CD4-positive, alpha-beta T cell (primary cell): Measurements from ENCODE around the gene NTSR2. TPM values are rescaled to one million over a fixed set of nuclear protein-coding genes. Genes with fewer than 3 reads are reported as not detected.

Source experiments
- ATAC-seq: fragments of 200-7000 bp; cut with Tn5 transposase; one replicate; pipeline ENCODE4 v1.10.0; 2022; ENCODE audit warnings: mild to moderate bottlenecking; ENCODE audit not compliant: poor library complexity
- CTCF ChIA-PET: fragments of 350-600 bp; sonication (Branson Sonifier 250); formaldehyde crosslinking; loops from one replicate; lab custom pipeline; 2021; ENCODE audit warnings: antibody characterized with exemption, inconsistent platforms; lab: Charles Lee
- POLR2A ChIA-PET: fragments of 350-600 bp; sonication (Branson Sonifier 250); formaldehyde crosslinking; loops from one replicate; lab custom pipeline; 2021; ENCODE audit warnings: antibody characterized with exemption, inconsistent platforms; lab: Charles Lee
- DNase-seq, 14 experiments: peaks; one replicate each; pipeline ENCODE4 v3.0.0-alpha.2; 2013 to 2020; ENCODE audit warnings: mixed read lengths in 2 of 14
- H3K27ac ChIP-seq, 2 donors: one replicate each; pipeline versions ENCODE4 v1.5.1 to v1.7.0; 2013; ENCODE audit warnings: low read length in 2 of 2, low read depth in 1 of 2, mild to moderate bottlenecking in 1 of 2
- H3K27me3 ChIP-seq, 2 experiments: 1 replicate in 1 of 2; 2 replicates in 1 of 2; pipeline versions ENCODE4 v1.6.1 to v1.7.0; 2013; ENCODE audit warnings: low read length in 2 of 2, control low read depth in 1 of 2, mild to moderate bottlenecking in 1 of 2, moderate library complexity in 1 of 2; ENCODE audit not compliant: insufficient read depth in 2 of 2, control insufficient read depth in 1 of 2
- H3K36me3 ChIP-seq: one replicate; pipeline ENCODE4 v1.6.1; 2013; ENCODE audit warnings: low read length, control low read depth; ENCODE audit not compliant: insufficient read depth
- H3K4me1 ChIP-seq: one replicate; pipeline ENCODE4 v1.6.1; 2013; ENCODE audit warnings: low read length, control low read depth; ENCODE audit not compliant: insufficient read depth
- H3K4me3 ChIP-seq: one replicate; pipeline ENCODE4 v1.5.1; 2013; ENCODE audit warnings: mild to moderate bottlenecking, low read length, moderate library complexity
- H3K9me3 ChIP-seq, 2 experiments: 1 replicate in 1 of 2; 2 replicates in 1 of 2; pipeline versions ENCODE4 v1.6.1 to v1.7.0; 2013; ENCODE audit warnings: low read length in 2 of 2, mild to moderate bottlenecking in 2 of 2, control low read depth in 1 of 2, moderate library complexity in 1 of 2; ENCODE audit not compliant: control insufficient read depth in 1 of 2, insufficient read depth in 1 of 2
- H3K27ac Mint-ChIP-seq: one replicate; pipeline ENCODE4 v1.8.0; 2020; ENCODE audit warnings: mixed read lengths
- H3K27me3 Mint-ChIP-seq: one replicate; pipeline ENCODE4 v1.8.0; 2021; ENCODE audit warnings: mixed read lengths
- H3K36me3 Mint-ChIP-seq: one replicate; pipeline ENCODE4 v1.8.0; 2021; ENCODE audit warnings: low read depth, mixed read lengths
- H3K4me1 Mint-ChIP-seq: one replicate; pipeline ENCODE4 v1.8.0; 2021; ENCODE audit warnings: low read depth, mixed read lengths
- H3K4me3 Mint-ChIP-seq: one replicate; pipeline ENCODE4 v1.8.0; 2020; ENCODE audit warnings: mild to moderate bottlenecking, mixed read lengths
- H3K9me3 Mint-ChIP-seq: one replicate; pipeline ENCODE4 v1.8.0; 2020; ENCODE audit warnings: mixed read lengths
- intact Hi-C, 2 experiments: fragments of 100-400 bp; cut with DNase I in 1 of 2; cut with micrococcal nuclease in 1 of 2; formaldehyde crosslinking; loops; one replicate each; pipeline versions ENCODE4 v1.15.1 to v1.9.0; 2023 to 2025; cut with DNase I, micrococcal nuclease
- total RNA-seq, 174 experiments: library from RNA in 2 of 174; stranded (reverse) in 2 of 174; gene quantifications; one replicate each; pipeline ENCODE4 v1.2.3 and lab custom pipeline; 2021 to 2026
- TF ChIP-seq, protein P1 (sequence below): fragments of 200-600 bp; IDR thresholded peaks from one replicate; pipeline ENCODE4 v1.8.0; 2022; ENCODE audit warnings: antibody characterized with exemption, mild to moderate bottlenecking

The NTSR2 gene
- total RNA-seq, 2 experiments from 2014 or later: not detected

DNA sequence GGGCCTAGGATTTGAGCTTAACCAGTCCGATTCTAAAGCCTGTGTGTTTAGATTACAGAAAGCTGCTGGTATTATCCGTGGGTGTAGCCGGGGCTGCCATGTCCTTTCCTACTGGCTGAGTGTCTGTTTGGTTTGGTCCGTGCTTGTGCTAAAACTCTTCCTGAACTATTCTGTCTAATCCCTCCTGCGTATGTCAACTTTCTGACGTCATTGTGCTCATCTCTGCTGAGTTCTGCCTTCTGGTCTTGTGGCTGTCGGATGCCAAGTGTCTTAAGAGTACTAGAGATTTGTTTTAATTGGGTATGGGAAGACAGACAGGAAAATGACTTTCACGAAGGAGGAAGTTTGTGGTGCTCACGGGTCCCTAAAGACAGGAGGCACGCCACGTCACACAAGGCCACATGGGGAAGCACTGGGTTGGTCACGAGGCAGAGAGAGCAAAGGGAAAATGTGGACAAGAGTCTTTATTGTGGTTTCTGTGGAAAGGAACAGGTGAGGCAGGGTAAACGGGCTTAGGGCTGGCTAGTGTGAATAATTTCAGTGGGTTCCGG, 31.8 kb upstream of the NTSR2 start:
- Mint-ChIP-seq H3K9me3 (no peaks in the 10 kb centered on the region), H3K4me3 (no peak overlapping the region), H3K36me3 (no peaks in the 10 kb centered on the region), H3K4me1 (no peaks in the 10 kb centered on the region), H3K27ac (no peak overlapping the region), H3K27me3 (no peaks in the 10 kb centered on the region)
- TF ChIP-seq, protein P1, sequence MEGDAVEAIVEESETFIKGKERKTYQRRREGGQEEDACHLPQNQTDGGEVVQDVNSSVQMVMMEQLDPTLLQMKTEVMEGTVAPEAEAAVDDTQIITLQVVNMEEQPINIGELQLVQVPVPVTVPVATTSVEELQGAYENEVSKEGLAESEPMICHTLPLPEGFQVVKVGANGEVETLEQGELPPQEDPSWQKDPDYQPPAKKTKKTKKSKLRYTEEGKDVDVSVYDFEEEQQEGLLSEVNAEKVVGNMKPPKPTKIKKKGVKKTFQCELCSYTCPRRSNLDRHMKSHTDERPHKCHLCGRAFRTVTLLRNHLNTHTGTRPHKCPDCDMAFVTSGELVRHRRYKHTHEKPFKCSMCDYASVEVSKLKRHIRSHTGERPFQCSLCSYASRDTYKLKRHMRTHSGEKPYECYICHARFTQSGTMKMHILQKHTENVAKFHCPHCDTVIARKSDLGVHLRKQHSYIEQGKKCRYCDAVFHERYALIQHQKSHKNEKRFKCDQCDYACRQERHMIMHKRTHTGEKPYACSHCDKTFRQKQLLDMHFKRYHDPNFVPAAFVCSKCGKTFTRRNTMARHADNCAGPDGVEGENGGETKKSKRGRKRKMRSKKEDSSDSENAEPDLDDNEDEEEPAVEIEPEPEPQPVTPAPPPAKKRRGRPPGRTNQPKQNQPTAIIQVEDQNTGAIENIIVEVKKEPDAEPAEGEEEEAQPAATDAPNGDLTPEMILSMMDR: no peak
- H3K36me3 ChIP-seq: no peaks in the 10 kb centered on the region
- ChIA-PET POLR2A (no interaction called here), CTCF (no interaction called here)
- H3K27me3 ChIP-seq: no peaks in the 10 kb centered on the region
- no peak overlapping the region for H3K27ac ChIP-seq
- intact Hi-C loops: no loop called here
- H3K9me3 ChIP-seq: no peaks in the 10 kb centered on the region
- peaks cover 8% of the 10 kb centered on the region for H3K4me1 ChIP-seq
- no peak overlapping the region for H3K4me3 ChIP-seq
- peak in 3 of 14 experiments; percentile 32 to 78 (median 70) for DNase-seq
- peak; percentile 43 for ATAC-seq

- no peak for ATAC-seq
- ChIA-PET CTCF (no interaction called here), POLR2A (no interaction called here)
- Mint-ChIP-seq H3K4me1 (no peaks in the 10 kb centered on the region), H3K27ac (no peak overlapping the region), H3K9me3 (no peaks in the 10 kb centered on the region), H3K4me3 (no peak overlapping the region), H3K36me3 (no peaks in the 10 kb centered on the region), H3K27me3 (no peaks in the 10 kb centered on the region)
- TF ChIP-seq, protein P1: no peak
- Histone ChIP-seq H3K4me3 (no peak overlapping the region), H3K9me3 (no peaks in the 10 kb centered on the region), H3K27ac (no peak overlapping the region), H3K4me1 (peaks cover 8% of the 10 kb centered on the region), H3K36me3 (no peaks in the 10 kb centered on the region), H3K27me3 (no peaks in the 10 kb centered on the region)
- intact Hi-C loops: no loop called here
- no peak for DNase-seq
Observed at GRCh38 chr2:11701206-11701605, 31.2 kb upstream of the NTSR2 start.

GRCh38 chr2:11699686-11700670, 30.0 kb upstream of the NTSR2 start:
- ATAC-seq (no peak), DNase-seq (no peak)
- no peaks in the 10 kb centered on the region for H3K36me3 ChIP-seq
- no peak overlapping the region for H3K4me3 Mint-ChIP-seq
- no peaks in the 10 kb centered on the region for H3K27me3 Mint-ChIP-seq
- no peak overlapping the region for H3K4me3 ChIP-seq
- H3K9me3 Mint-ChIP-seq: no peaks in the 10 kb centered on the region
- peaks cover 8% of the 10 kb centered on the region for H3K4me1 ChIP-seq
- H3K27ac ChIP-seq: no peak overlapping the region
- H3K4me1 Mint-ChIP-seq: no peaks in the 10 kb centered on the region
- TF ChIP-seq, protein P1: no peak
- H3K9me3 ChIP-seq: no peaks in the 10 kb centered on the region
- H3K27ac Mint-ChIP-seq: no peak overlapping the region
- CTCF ChIA-PET: no interaction called here
- no peaks in the 10 kb centered on the region for H3K36me3 Mint-ChIP-seq
- POLR2A ChIA-PET: no interaction called here
- intact Hi-C loops: no loop called here
- H3K27me3 ChIP-seq: no peaks in the 10 kb centered on the region
